ENCODE measurements around the gene ELANE.

Gene ELANE

DNA sequence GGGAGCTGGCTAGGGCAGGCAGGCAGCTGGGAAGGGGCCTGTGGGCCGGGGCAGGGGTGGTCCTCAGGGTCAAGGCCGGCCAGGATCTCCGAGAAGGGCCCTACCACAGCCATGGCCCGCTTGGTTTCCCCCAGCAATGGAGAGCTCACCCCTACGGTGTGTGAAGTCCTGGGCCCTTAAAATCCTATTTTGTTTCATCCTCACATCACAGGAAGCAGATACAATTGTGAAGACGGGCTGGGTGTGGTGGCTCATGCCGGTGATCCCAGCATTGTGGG is 49.9 kb downstream of the ELANE start:
- H2BK12ac ChIP-seq (ENCODE audit: low read length): no peak overlapping the region
- WGBS (ENCODE audit: extremely low coverage, insufficient coverage, insufficient read length): no CpG with 5 or more reads among the region's 7 CpGs
- DNase-seq: no peak

DNA sequence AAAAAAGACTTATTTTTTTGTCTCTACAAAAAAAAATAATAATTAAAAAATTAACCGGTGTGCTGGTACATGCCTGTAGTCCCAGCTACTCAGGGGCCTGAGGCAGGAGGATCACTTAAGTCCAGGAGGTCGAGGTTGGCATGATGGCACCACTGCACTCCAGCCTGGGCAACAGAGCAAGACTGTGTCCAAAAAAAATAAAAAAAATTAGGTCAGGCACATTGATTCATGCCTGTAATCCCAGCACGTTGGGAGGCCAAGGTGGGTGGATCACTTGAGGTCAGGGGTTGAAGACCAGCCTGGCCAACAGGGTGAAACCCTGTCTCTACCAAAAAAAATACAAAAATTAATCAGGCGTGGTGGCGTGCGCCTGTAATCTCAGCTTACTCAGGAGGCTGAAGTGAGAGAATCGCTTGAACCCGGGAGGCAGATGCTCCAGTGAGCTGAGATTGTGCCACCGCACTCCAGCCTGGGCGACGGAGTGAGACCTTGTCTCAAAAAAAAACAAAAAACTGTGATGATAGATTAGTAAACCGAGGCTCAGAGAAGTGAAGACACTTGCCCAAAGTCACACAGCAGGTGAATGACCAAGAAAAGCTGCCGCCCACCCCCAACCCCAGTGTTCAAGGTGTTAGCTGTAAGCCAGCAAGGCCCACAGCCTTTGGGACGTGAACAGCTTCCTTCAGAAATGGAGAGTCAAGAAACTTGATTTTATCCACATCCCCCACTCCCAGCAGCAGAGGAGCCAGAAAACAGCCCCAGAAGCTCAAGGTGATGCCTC is 50.5 kb downstream of the ELANE start:
- no peak overlapping the region for H2BK12ac ChIP-seq (ENCODE audit: low read length)
- no peaks in the 10 kb centered on the region for H3K79me2 ChIP-seq (ENCODE audit: control insufficient read depth, insufficient read depth, low read length, poor library complexity)
- no peaks in the 10 kb centered on the region for H3K4me1 ChIP-seq (ENCODE audit: control insufficient read depth in 1 of 2, insufficient read depth in 2 of 2, low read length in 2 of 2)
- no peak overlapping the region for H2BK5ac ChIP-seq (ENCODE audit: low read depth, low read length, poor library complexity)
- no peak overlapping the region for H3K4me2 ChIP-seq (ENCODE audit: low read length)
- peaks cover 27 to 28% of the 10 kb centered on the region in 2 experiments for H3K36me3 ChIP-seq (ENCODE audit: control insufficient read depth in 1 of 2, insufficient read depth in 2 of 2, low read length in 2 of 2)
- no peak overlapping the region for H3K23ac ChIP-seq (ENCODE audit: low read length)
- no peak overlapping the region for H2AFZ ChIP-seq (ENCODE audit: insufficient read depth, low read length, poor library complexity)
- no peak overlapping the region for H4K8ac ChIP-seq (ENCODE audit: low read depth, low read length)
- H3K9ac ChIP-seq (ENCODE audit: low read length): no peak overlapping the region
- no CpG with 5 or more reads among the region's 14 CpGs for WGBS (ENCODE audit: extremely low coverage, insufficient coverage, insufficient read length)
- no peak for DNase-seq
- H3K18ac ChIP-seq (ENCODE audit: low read length): no peak overlapping the region
- H3K14ac ChIP-seq (ENCODE audit: low read length): no peak overlapping the region
- H3K9me3 ChIP-seq (ENCODE audit: insufficient read depth, low read depth, low read length): peaks cover 3% of the 10 kb centered on the region
- no peak overlapping the region for H3K4ac ChIP-seq (ENCODE audit: low read depth, low read length)
- no peaks in the 10 kb centered on the region for H3K27me3 ChIP-seq (ENCODE audit: insufficient read depth, low read length)
- H3K27ac ChIP-seq (ENCODE audit: low read depth, low read length): no peak overlapping the region
- H2BK120ac ChIP-seq (ENCODE audit: insufficient read depth, low read length, poor library complexity): no peak overlapping the region
- H3K79me1 ChIP-seq (ENCODE audit: low read length): no peaks in the 10 kb centered on the region
- no peak overlapping the region for H2AK5ac ChIP-seq (ENCODE audit: low read length)
- no peak overlapping the region for H3K4me3 ChIP-seq (ENCODE audit: low read depth, low read length)
- no peak overlapping the region for H4K12ac ChIP-seq (ENCODE audit: low read depth, low read length)
- H4K91ac ChIP-seq (ENCODE audit: low read depth, low read length): no peak overlapping the region

More for the DNA sequence above, 49.9 kb downstream of the ELANE start:
- no peak overlapping the region for H3K23ac ChIP-seq (ENCODE audit: low read length)
- H3K14ac ChIP-seq (ENCODE audit: low read length): no peak overlapping the region
- H3K79me2 ChIP-seq (ENCODE audit: control insufficient read depth, insufficient read depth, low read length, poor library complexity): no peaks in the 10 kb centered on the region
- H3K4me3 ChIP-seq (ENCODE audit: low read depth, low read length): no peak overlapping the region
- no peak overlapping the region for H3K4me2 ChIP-seq (ENCODE audit: low read length)
- H3K4ac ChIP-seq (ENCODE audit: low read depth, low read length): no peak overlapping the region
- H3K27ac ChIP-seq (ENCODE audit: low read depth, low read length): no peak overlapping the region
- no peak overlapping the region for H2BK5ac ChIP-seq (ENCODE audit: low read depth, low read length, poor library complexity)
- H2BK120ac ChIP-seq (ENCODE audit: insufficient read depth, low read length, poor library complexity): no peak overlapping the region
- no peak overlapping the region for H3K18ac ChIP-seq (ENCODE audit: low read length)
- no peaks in the 10 kb centered on the region for H3K4me1 ChIP-seq (ENCODE audit: control insufficient read depth in 1 of 2, insufficient read depth in 2 of 2, low read length in 2 of 2)
- H2AFZ ChIP-seq (ENCODE audit: insufficient read depth, low read length, poor library complexity): no peak overlapping the region
- no peak overlapping the region for H4K12ac ChIP-seq (ENCODE audit: low read depth, low read length)
- peaks cover 3% of the 10 kb centered on the region for H3K9me3 ChIP-seq (ENCODE audit: insufficient read depth, low read depth, low read length)
- no peak overlapping the region for H4K8ac ChIP-seq (ENCODE audit: low read depth, low read length)
- no peak overlapping the region for H4K91ac ChIP-seq (ENCODE audit: low read depth, low read length)
- H3K36me3 ChIP-seq (ENCODE audit: control insufficient read depth in 1 of 2, insufficient read depth in 2 of 2, low read length in 2 of 2): peaks cover 31 to 34% of the 10 kb centered on the region in 2 experiments
- no peak overlapping the region for H2AK5ac ChIP-seq (ENCODE audit: low read length)
- H3K27me3 ChIP-seq (ENCODE audit: insufficient read depth, low read length): no peaks in the 10 kb centered on the region
- H3K9ac ChIP-seq (ENCODE audit: low read length): no peak overlapping the region
- H3K79me1 ChIP-seq (ENCODE audit: low read length): no peaks in the 10 kb centered on the region

DNA sequence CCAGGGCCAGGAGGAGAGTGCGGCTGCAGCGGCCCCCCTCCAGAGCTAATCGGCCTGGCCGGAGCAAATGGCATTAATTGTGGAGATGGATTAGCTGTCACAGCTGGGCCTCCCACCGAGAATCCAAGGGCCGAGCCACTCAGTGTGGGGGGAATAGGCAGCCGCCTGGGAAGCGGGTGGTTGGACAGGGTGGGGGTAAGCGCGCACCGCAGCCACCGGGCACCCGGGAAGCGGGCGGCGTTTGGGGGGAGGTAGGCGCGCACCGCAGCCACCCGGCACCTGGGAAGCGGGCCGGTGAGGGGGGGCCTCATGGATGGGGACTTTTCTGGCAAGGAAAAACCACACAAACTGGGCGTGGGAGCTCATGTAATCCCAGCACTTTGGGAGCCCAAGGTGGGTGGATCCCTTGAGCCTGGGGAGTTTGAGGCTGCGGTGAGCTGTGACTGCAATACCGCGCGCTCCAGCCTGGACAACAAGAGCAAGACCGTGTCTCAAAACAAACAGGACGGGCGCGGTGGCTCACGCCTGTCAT is 51.2 kb downstream of the ELANE start:
- Histone ChIP-seq H2BK12ac (ENCODE audit: low read length) (no peak overlapping the region), H3K9ac (ENCODE audit: low read length) (no peak overlapping the region), H4K12ac (ENCODE audit: low read depth, low read length) (no peak overlapping the region), H2BK5ac (ENCODE audit: low read depth, low read length, poor library complexity) (no peak overlapping the region), H4K91ac (ENCODE audit: low read depth, low read length) (no peak overlapping the region), H3K27ac (ENCODE audit: low read depth, low read length) (no peak overlapping the region), H3K18ac (ENCODE audit: low read length) (no peak overlapping the region), H3K4ac (ENCODE audit: low read depth, low read length) (no peak overlapping the region), H3K23ac (ENCODE audit: low read length) (no peak overlapping the region), H2AK5ac (ENCODE audit: low read length) (no peak overlapping the region), H3K4me1 (ENCODE audit: control insufficient read depth in 1 of 2, insufficient read depth in 2 of 2, low read length in 2 of 2) (no peaks in the 10 kb centered on the region), H3K36me3 (ENCODE audit: control insufficient read depth in 1 of 2, insufficient read depth in 2 of 2, low read length in 2 of 2) (peaks cover 25 to 27% of the 10 kb centered on the region in 2 experiments), H3K4me2 (ENCODE audit: low read length) (no peak overlapping the region), H3K9me3 (ENCODE audit: insufficient read depth, low read depth, low read length) (peaks cover 3% of the 10 kb centered on the region), H3K14ac (ENCODE audit: low read length) (no peak overlapping the region), H2BK120ac (ENCODE audit: insufficient read depth, low read length, poor library complexity) (no peak overlapping the region), H3K79me2 (ENCODE audit: control insufficient read depth, insufficient read depth, low read length, poor library complexity) (no peaks in the 10 kb centered on the region), H2AFZ (ENCODE audit: insufficient read depth, low read length, poor library complexity) (no peak overlapping the region), H3K79me1 (ENCODE audit: low read length) (no peaks in the 10 kb centered on the region), H3K4me3 (ENCODE audit: low read depth, low read length) (no peak overlapping the region), H4K8ac (ENCODE audit: low read depth, low read length) (no peak overlapping the region), H3K27me3 (ENCODE audit: insufficient read depth, low read length) (no peaks in the 10 kb centered on the region)
- WGBS (ENCODE audit: extremely low coverage, insufficient coverage, insufficient read length): no CpG with 5 or more reads among the region's 32 CpGs
- no peak for DNase-seq

DNA sequence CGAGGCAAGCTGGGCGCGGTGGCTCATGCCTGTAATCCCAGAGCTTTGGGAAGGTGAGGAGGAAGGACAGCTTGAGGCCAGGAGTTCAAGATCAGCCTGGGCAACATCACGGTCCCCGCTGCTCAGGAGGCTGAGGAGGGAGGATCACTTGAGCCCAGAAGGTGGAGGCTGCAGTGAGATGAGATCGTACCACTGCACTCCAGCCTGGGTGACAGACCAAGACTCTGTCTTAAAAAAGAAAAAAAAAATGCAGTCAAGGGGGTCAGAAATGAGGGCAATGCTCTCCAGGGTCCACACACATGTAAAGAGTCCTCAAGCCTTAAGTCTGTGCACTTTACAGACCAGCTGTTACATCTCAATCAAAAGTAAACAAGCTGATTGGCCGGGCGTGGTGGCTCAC is 52.4 kb downstream of the ELANE start:
- Histone ChIP-seq H3K27ac (ENCODE audit: low read depth, low read length) (no peak overlapping the region), H3K18ac (ENCODE audit: low read length) (no peak overlapping the region), H2AFZ (ENCODE audit: insufficient read depth, low read length, poor library complexity) (no peak overlapping the region), H3K23ac (ENCODE audit: low read length) (no peak overlapping the region), H3K36me3 (ENCODE audit: control insufficient read depth in 1 of 2, insufficient read depth in 2 of 2, low read length in 2 of 2) (peaks cover 14 to 16% of the 10 kb centered on the region in 2 experiments), H2BK120ac (ENCODE audit: insufficient read depth, low read length, poor library complexity) (no peak overlapping the region), H4K12ac (ENCODE audit: low read depth, low read length) (no peak overlapping the region), H3K9me3 (ENCODE audit: insufficient read depth, low read depth, low read length) (no peaks in the 10 kb centered on the region), H3K27me3 (ENCODE audit: insufficient read depth, low read length) (no peaks in the 10 kb centered on the region), H2BK5ac (ENCODE audit: low read depth, low read length, poor library complexity) (no peak overlapping the region), H3K4me1 (ENCODE audit: control insufficient read depth in 1 of 2, insufficient read depth in 2 of 2, low read length in 2 of 2) (peaks cover 2 to 6% of the 10 kb centered on the region in 2 experiments), H3K79me2 (ENCODE audit: control insufficient read depth, insufficient read depth, low read length, poor library complexity) (no peaks in the 10 kb centered on the region), H3K79me1 (ENCODE audit: low read length) (no peaks in the 10 kb centered on the region), H3K14ac (ENCODE audit: low read length) (no peak overlapping the region), H2BK12ac (ENCODE audit: low read length) (no peak overlapping the region), H4K91ac (ENCODE audit: low read depth, low read length) (no peak overlapping the region), H3K9ac (ENCODE audit: low read length) (no peak overlapping the region), H2AK5ac (ENCODE audit: low read length) (no peak overlapping the region), H4K8ac (ENCODE audit: low read depth, low read length) (no peak overlapping the region), H3K4ac (ENCODE audit: low read depth, low read length) (no peak overlapping the region), H3K4me3 (ENCODE audit: low read depth, low read length) (no peak overlapping the region), H3K4me2 (ENCODE audit: low read length) (no peak overlapping the region)
- no CpG with 5 or more reads among the region's 8 CpGs for WGBS (ENCODE audit: extremely low coverage, insufficient coverage, insufficient read length)
- no peak for DNase-seq
